ENCODE results near the gene PLA2G4F. TPM values are rescaled to one million over a fixed set of nuclear protein-coding genes. Genes with fewer than 3 reads are reported as not detected.

Gene PLA2G4F, protein sequence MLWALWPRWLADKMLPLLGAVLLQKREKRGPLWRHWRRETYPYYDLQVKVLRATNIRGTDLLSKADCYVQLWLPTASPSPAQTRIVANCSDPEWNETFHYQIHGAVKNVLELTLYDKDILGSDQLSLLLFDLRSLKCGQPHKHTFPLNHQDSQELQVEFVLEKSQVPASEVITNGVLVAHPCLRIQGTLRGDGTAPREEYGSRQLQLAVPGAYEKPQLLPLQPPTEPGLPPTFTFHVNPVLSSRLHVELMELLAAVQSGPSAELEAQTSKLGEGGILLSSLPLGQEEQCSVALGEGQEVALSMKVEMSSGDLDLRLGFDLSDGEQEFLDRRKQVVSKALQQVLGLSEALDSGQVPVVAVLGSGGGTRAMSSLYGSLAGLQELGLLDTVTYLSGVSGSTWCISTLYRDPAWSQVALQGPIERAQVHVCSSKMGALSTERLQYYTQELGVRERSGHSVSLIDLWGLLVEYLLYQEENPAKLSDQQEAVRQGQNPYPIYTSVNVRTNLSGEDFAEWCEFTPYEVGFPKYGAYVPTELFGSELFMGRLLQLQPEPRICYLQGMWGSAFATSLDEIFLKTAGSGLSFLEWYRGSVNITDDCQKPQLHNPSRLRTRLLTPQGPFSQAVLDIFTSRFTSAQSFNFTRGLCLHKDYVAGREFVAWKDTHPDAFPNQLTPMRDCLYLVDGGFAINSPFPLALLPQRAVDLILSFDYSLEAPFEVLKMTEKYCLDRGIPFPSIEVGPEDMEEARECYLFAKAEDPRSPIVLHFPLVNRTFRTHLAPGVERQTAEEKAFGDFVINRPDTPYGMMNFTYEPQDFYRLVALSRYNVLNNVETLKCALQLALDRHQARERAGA
- 0.91 to 1.5 TPM (median 1.5 TPM) in 3 replicates for total RNA-seq

DNA sequence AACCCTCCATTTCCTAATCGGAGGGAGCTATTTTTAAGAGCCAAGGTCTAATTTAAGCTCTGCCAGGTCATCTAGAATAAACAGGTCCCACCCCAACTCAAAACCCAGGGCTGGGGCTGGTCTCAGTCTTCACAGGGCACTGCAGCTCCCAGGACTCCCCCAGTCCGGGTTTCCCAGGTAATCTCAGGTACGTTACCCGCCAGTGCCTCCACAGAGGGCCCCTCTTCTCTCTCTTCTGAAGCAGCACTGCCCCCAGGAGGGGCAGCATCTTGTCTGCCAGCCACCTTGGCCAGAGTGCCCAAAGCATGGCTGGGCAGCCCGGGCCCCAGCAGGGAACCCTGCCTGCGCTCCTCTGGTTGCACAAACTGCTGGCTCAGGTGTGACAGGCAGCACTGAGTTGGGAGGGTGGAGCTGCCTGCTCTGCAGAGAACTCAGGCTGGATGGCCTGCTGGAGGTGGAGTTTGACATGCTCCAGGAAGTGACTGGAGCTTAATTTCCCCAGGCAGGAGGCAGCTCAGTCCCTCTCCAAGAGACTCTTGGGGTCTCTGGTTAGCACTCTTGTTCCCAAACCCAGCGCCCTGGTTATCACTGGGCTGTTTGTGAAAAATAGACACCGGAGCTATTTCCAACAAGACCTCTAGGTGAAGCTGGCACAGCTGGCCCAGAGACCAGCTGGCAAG, at the start of gene PLA2G4F:
Gene PLA2G4F, minus strand, starts transcription at position 394 of the 680 bp plus-strand sequence. Its CDS starts 87 bp downstream, at position 307.
- Mint-ChIP-seq H3K27me3 (ENCODE audit: low read depth) (no peaks in the 10 kb centered on the region), H3K9me3 (no peaks in the 10 kb centered on the region), H3K4me1 (peaks cover 29% of the 10 kb centered on the region), H3K4me3 (no peak within 1 kb of the TSS), H3K27ac (peak within 1 kb of the TSS; percentile 69), H3K36me3 (peaks cover 5% of the 10 kb centered on the region)
- DNase-seq (ENCODE audit: low spot score in 2 of 2, unreplicated experiment in 2 of 2): no peak
- no peak for TF ChIP-seq CTCF (IDR thresholded peaks at IDR 0.05; ENCODE audit: unreplicated experiment)

- DNase-seq (ENCODE audit: low spot score in 2 of 2, unreplicated experiment in 2 of 2): no peak
- TF ChIP-seq CTCF (IDR thresholded peaks at IDR 0.05; ENCODE audit: unreplicated experiment): no peak
Measured at GRCh38 chr15:42203891-42204290, 47.5 kb upstream of the PLA2G4F start.

DNA sequence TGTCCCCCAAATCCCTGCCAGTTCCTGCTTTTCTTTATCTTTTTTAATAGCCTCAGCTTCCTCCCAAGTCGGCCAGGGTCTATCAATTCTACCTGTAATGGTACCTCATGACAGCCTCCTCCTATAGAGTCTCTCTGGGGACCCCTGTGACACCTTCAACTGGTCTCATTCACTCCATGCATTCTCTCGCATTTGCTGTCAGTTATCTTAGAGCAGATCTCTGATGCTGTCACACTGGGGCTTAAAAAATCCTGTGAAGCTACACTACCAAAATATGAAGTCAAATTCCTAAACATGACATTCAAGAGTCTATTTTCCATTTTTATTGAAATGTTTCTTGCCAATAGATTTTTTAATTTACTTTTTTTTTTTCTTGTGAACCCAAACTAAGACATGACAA, 46.2 kb upstream of the PLA2G4F start:
- Mint-ChIP-seq H3K9me3 (peaks cover 3% of the 10 kb centered on the region), H3K27me3 (ENCODE audit: low read depth) (no peaks in the 10 kb centered on the region), H3K4me1 (peaks cover 22% of the 10 kb centered on the region), H3K27ac (peak overlapping the region; percentile 43), H3K36me3 (peaks cover 10% of the 10 kb centered on the region), H3K4me3 (no peak overlapping the region)
- TF ChIP-seq CTCF (IDR thresholded peaks at IDR 0.05; ENCODE audit: unreplicated experiment): no peak
- DNase-seq (ENCODE audit: low spot score in 2 of 2, unreplicated experiment in 2 of 2): no peak

More at GRCh38 chr15:42203891-42204290, 47.5 kb upstream of the PLA2G4F start:
- H3K27ac Mint-ChIP-seq: no peak overlapping the region
- no peaks in the 10 kb centered on the region for H3K27me3 Mint-ChIP-seq (ENCODE audit: low read depth)
- no peak overlapping the region for H3K4me3 Mint-ChIP-seq
- H3K36me3 Mint-ChIP-seq: peaks cover 4% of the 10 kb centered on the region
- H3K4me1 Mint-ChIP-seq: peaks cover 24% of the 10 kb centered on the region
- H3K9me3 Mint-ChIP-seq: peaks cover 3% of the 10 kb centered on the region

DNA sequence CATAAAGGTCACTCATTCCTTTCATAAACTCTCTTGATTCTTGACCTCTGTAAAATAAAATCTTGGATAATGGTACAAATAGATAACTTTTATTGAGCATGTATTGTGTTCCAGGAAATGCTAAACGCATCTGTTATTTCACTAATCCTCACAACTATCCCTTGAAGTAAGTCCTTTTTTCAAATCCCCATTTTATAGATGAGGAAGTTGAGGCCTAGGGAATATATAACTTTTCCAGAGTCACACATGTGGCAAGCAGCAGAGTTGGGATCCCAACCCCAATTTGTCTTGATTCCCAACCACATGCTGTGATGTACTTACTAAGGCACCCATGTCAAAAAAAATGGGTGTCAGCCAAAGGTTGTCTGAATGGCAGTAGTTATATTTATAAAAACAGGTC, 45.4 kb upstream of the PLA2G4F start:
- TF ChIP-seq CTCF (IDR thresholded peaks at IDR 0.05; ENCODE audit: unreplicated experiment): no peak
- peaks cover 16% of the 10 kb centered on the region for H3K36me3 Mint-ChIP-seq
- no peak overlapping the region for H3K4me3 Mint-ChIP-seq
- DNase-seq (ENCODE audit: low spot score in 2 of 2, unreplicated experiment in 2 of 2): no peak
- H3K9me3 Mint-ChIP-seq: peaks cover 3% of the 10 kb centered on the region
- H3K27me3 Mint-ChIP-seq (ENCODE audit: low read depth): no peaks in the 10 kb centered on the region
- H3K27ac Mint-ChIP-seq: no peak overlapping the region
- peaks cover 14% of the 10 kb centered on the region for H3K4me1 Mint-ChIP-seq

DNA sequence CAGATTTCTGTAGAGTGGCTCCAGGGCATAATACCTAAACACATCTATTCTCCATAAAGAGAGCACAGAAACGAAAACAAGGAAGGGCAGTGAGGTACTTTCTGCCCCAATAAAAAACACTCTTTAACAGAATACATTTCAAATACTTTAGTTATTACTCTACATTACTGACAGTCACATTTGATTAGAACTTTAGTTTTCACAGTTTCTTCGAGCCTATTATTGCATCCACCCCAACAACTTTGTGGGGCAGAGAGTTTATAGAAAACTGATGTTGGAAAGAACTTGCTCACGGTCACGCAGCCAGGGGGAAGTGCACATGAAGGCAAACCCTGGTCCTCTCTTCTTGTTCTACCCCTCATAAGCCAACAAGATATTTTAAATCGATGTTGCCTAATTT, 42.7 kb upstream of the PLA2G4F start:
- no peak for DNase-seq (ENCODE audit: low spot score in 2 of 2, unreplicated experiment in 2 of 2)
- Mint-ChIP-seq H3K36me3 (peaks cover 30% of the 10 kb centered on the region), H3K27ac (peak overlapping the region; percentile 51), H3K9me3 (peaks cover 3% of the 10 kb centered on the region), H3K4me1 (peaks cover 7% of the 10 kb centered on the region), H3K27me3 (ENCODE audit: low read depth) (no peaks in the 10 kb centered on the region), H3K4me3 (no peak overlapping the region)
- TF ChIP-seq CTCF (IDR thresholded peaks at IDR 0.05; ENCODE audit: unreplicated experiment): no peak
